A549 (cell line): ENCODE results near the gene PFN1.

ENCODE experiments used
- CHD2 ChIP-seq: fragments of 150-350 bp; IDR thresholded peaks from 2 replicates; pipeline ENCODE4 v1.6.1; 2014; ENCODE audit warnings: low read length; ENCODE audit not compliant: partially characterized antibody
- FOSL2 ChIP-seq, 2 experiments: fragments of 450-650 bp in 1 of 2; fragments of >200 bp in 1 of 2; sonication (Bioruptor Twin) in 1 of 2; formaldehyde crosslinking; IDR thresholded peaks; 2 replicates each; pipeline versions ENCODE4 v1.5.0 to v1.6.1; 2016 to 2020; ENCODE audit warnings: mild to moderate bottlenecking in 1 of 2, moderate library complexity in 1 of 2
- HDAC2 ChIP-seq: fragments of 200-600 bp; sonication (generic); IDR thresholded peaks from 2 replicates; pipeline ENCODE4 v1.6.1; 2016
- KDM1A ChIP-seq: fragments of 200-600 bp; sonication (generic); IDR thresholded peaks from 2 replicates; pipeline ENCODE4 v1.6.1; 2016; ENCODE audit warnings: low read depth, mild to moderate bottlenecking
- MAZ ChIP-seq: fragments of 150-350 bp; IDR thresholded peaks from 2 replicates; pipeline ENCODE4 v1.6.1; 2014; ENCODE audit warnings: antibody characterized with exemption, low read depth, low read length, borderline replicate concordance
- POLR2A ChIP-seq: IDR thresholded peaks from 2 replicates; pipeline ENCODE4 v1.6.1; 2012; ENCODE audit warnings: mild to moderate bottlenecking, low read length
- SMC3 ChIP-seq: fragments of >200 bp; sonication (Bioruptor Twin); formaldehyde crosslinking; IDR thresholded peaks from 3 replicates; pipeline ENCODE4 v1.6.1; 2018; ENCODE audit warnings: inconsistent platforms
- TF ChIP-seq, protein P1 (sequence below): fragments of >200 bp; sonication (Bioruptor Twin); formaldehyde crosslinking; IDR thresholded peaks from 3 replicates; pipeline ENCODE4 v1.5.1; 2016

DNA sequence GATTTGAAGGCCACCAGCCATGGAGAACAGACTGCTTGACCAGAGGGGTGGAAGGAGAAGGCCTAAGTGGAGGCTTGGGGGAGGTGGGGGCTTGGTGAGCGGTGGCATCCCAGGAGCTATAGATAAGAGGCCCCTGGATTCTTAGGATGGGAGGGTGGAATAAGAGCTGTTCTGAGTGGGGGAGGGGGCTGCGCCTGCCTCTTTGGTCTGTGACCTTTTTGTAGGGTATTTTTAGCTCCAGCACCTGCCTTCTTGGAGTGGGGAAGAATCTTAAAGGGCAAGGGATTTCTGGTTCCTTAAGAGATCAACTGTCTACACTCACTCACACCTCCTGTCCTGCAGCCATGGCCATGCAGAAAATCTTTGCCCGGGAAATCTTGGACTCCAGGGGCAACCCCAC, 3.2 kb upstream of the PFN1 start:
- TF ChIP-seq, protein P1, sequence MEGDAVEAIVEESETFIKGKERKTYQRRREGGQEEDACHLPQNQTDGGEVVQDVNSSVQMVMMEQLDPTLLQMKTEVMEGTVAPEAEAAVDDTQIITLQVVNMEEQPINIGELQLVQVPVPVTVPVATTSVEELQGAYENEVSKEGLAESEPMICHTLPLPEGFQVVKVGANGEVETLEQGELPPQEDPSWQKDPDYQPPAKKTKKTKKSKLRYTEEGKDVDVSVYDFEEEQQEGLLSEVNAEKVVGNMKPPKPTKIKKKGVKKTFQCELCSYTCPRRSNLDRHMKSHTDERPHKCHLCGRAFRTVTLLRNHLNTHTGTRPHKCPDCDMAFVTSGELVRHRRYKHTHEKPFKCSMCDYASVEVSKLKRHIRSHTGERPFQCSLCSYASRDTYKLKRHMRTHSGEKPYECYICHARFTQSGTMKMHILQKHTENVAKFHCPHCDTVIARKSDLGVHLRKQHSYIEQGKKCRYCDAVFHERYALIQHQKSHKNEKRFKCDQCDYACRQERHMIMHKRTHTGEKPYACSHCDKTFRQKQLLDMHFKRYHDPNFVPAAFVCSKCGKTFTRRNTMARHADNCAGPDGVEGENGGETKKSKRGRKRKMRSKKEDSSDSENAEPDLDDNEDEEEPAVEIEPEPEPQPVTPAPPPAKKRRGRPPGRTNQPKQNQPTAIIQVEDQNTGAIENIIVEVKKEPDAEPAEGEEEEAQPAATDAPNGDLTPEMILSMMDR: no peak
- TF ChIP-seq SMC3 (no peak), HDAC2 (no peak), POLR2A (no peak), CHD2 (no peak), KDM1A (no peak), MAZ (no peak), FOSL2 (IDR thresholded peaks at IDR 0.05) (no peak), FOSL2 (CRISPR knock-in tag; IDR thresholded peaks at IDR 0.05) (no peak)
